K562 (cell line): Measurements from ENCODE around the gene CCT7. TPM values are rescaled to one million over a fixed set of nuclear protein-coding genes. Genes with fewer than 3 reads are reported as not detected.
"Not testable (repeated sequence)": the region's sequence is repeated elsewhere in the genome, so short reads cannot be mapped to it uniquely, and the experiment has no call there.

ENCODE experiments used
- ATAC-seq: fragments of 200-7000 bp; cut with Tn5 transposase; 3 replicates; pipeline ENCODE4 v1.9.1; 2020; ENCODE audit warnings: moderate library complexity
- BruUV-seq: library from RNA; stranded (reverse); fragments of 400-500 nt; replicated peaks from 2 replicates; lab custom pipeline; 2021; lab: Mats Ljungman, UMichigan
- CTCF ChIA-PET: fragments of 300-600 bp; formaldehyde crosslinking; extraction: SDS; loops from one replicate; lab custom pipeline; 2021; ENCODE audit warnings: low intra/inter-chr PET ratio; lab: Yijun Ruan, JAX
- POLR2A ChIA-PET: fragments of 300-600, 350-650 bp; sonication (Branson Sonifier 250); formaldehyde crosslinking; extraction: SDS; loops from one replicate; lab custom pipeline; 2021; ENCODE audit warnings: antibody characterized with exemption, inconsistent platforms; lab: Yijun Ruan, JAX
- DNase-seq, 4 experiments: peaks; one replicate each; pipeline versions ENCODE4 v3.0.0 to v3.0.0-alpha.2; 2011 to 2018; ENCODE audit warnings: low spot score in 3 of 4, mixed read lengths in 3 of 4; ENCODE audit errors: extremely low read depth in 1 of 4
- FAIRE-seq: peaks from 2 replicates; lab custom pipeline; 2011; peaks lifted over from hg19 to GRCh38; lab: Jason Lieb, UNC
- H2AFZ ChIP-seq: 2 replicates; pipeline ENCODE4 v1.6.0; 2011; ENCODE audit warnings: low read depth, low read length, control low read depth, inconsistent platforms
- H3K27ac ChIP-seq: fragments of 200-600 bp; 3 replicates; pipeline ENCODE4 v1.8.0; 2011; ENCODE audit warnings: low read depth, mild to moderate bottlenecking, control low read depth, inconsistent platforms, low read length, moderate library complexity, mixed read lengths; ENCODE audit errors: extremely low read depth
- H3K27me3 ChIP-seq, 2 experiments: fragments of 300-600 bp in 1 of 2; 2 replicates in 1 of 2; 3 replicates in 1 of 2; pipeline versions ENCODE4 v1.6.0 to v1.8.0; 2011; ENCODE audit warnings: inconsistent platforms in 2 of 2, low read length in 2 of 2, mild to moderate bottlenecking in 1 of 2, mixed read lengths in 1 of 2, moderate library complexity in 1 of 2; ENCODE audit not compliant: control insufficient read depth in 2 of 2, insufficient read depth in 2 of 2
- H3K36me3 ChIP-seq: fragments of 300-600 bp; 3 replicates; pipeline ENCODE4 v1.8.0; 2011; ENCODE audit warnings: mild to moderate bottlenecking, low read length, inconsistent platforms; ENCODE audit not compliant: control insufficient read depth, insufficient read depth
- H3K4me1 ChIP-seq, 2 experiments: fragments of 200-600 bp in 1 of 2; replicated peaks in 1 of 2; 2 replicates in 1 of 2; 3 replicates in 1 of 2; pipeline versions ENCODE4 v1.5.1 to v1.8.0; 2011; ENCODE audit warnings: inconsistent platforms in 2 of 2, low read length in 2 of 2, mild to moderate bottlenecking in 1 of 2, mixed read lengths in 1 of 2, moderate library complexity in 1 of 2; ENCODE audit not compliant: control insufficient read depth in 2 of 2, insufficient read depth in 2 of 2
- H3K4me2 ChIP-seq: 2 replicates; pipeline ENCODE4 v1.6.1; 2011; ENCODE audit warnings: low read length, control low read depth, inconsistent platforms, mixed read lengths; ENCODE audit not compliant: insufficient read depth
- H3K4me3 ChIP-seq: fragments of 200-600 bp; sonication (generic), shearing (Covaris generic); 2 replicates; pipeline ENCODE4 v1.5.1; 2016; ENCODE audit warnings: control low read depth, inconsistent platforms
- H3K79me2 ChIP-seq: fragments of 200-600 bp; 3 replicates; pipeline ENCODE4 v1.8.0; 2011; ENCODE audit warnings: low read length, inconsistent platforms; ENCODE audit not compliant: control insufficient read depth, insufficient read depth
- H3K9ac ChIP-seq, 2 experiments: 2 replicates each; pipeline versions ENCODE4 v1.6.0 to v1.6.1; 2011; ENCODE audit warnings: low read depth in 2 of 2, low read length in 2 of 2, control low read depth in 1 of 2, inconsistent platforms in 1 of 2, mild to moderate bottlenecking in 1 of 2, mixed read lengths in 1 of 2; ENCODE audit not compliant: insufficient read depth in 1 of 2
- H3K9me1 ChIP-seq: one replicate; pipeline ENCODE4 v1.6.0; 2011; ENCODE audit warnings: inconsistent platforms, mild to moderate bottlenecking, low read length, moderate library complexity; ENCODE audit not compliant: control insufficient read depth, insufficient read depth
- H3K9me3 ChIP-seq: replicated peaks from 2 replicates; pipeline ENCODE4 v1.5.1; 2011; ENCODE audit warnings: low read depth, low read length, inconsistent platforms; ENCODE audit not compliant: control insufficient read depth, insufficient read depth
- H4K20me1 ChIP-seq: replicated peaks from 2 replicates; pipeline ENCODE4 v1.6.1; 2011; ENCODE audit warnings: low read length, inconsistent platforms, mixed read lengths; ENCODE audit not compliant: control insufficient read depth, insufficient read depth
- DACH1 ChIP-seq: fragments of 450-650 bp; IDR thresholded peaks from 2 replicates; pipeline ENCODE4 v1.6.1; 2018; ENCODE audit not compliant: partially characterized antibody
- ERF ChIP-seq: fragments of 450-650 bp; formaldehyde crosslinking; IDR thresholded peaks from 2 replicates; pipeline ENCODE4 v1.4.0; 2020; ENCODE audit warnings: mild to moderate bottlenecking, mixed read lengths
- HDAC1 ChIP-seq, 2 experiments: fragments of 450-650 bp; IDR thresholded peaks; 2 replicates each; pipeline ENCODE4 v1.6.1; 2016 to 2017; ENCODE audit warnings: inconsistent platforms in 1 of 2, mild to moderate bottlenecking in 1 of 2, moderate library complexity in 1 of 2
- NCOA2 ChIP-seq, 2 experiments: fragments of 450-650 bp; IDR thresholded peaks; 2 replicates each; pipeline ENCODE4 v1.6.1; 2018; ENCODE audit warnings: mild to moderate bottlenecking in 2 of 2, moderate library complexity in 1 of 2; ENCODE audit not compliant: partially characterized antibody in 2 of 2
- NR2F6 ChIP-seq: fragments of 450-650 bp; formaldehyde crosslinking; IDR thresholded peaks from 2 replicates; pipeline ENCODE4 v1.4.0; 2020; ENCODE audit warnings: mild to moderate bottlenecking
- TBP ChIP-seq: optimal IDR thresholded peaks from 2 replicates; pipeline ENCODE3; 2011; ENCODE audit warnings: low read depth, low read length, improper control_type of control experiment
- TOE1 ChIP-seq, 2 experiments: fragments of 450-650 bp in 1 of 2; sonication (generic) in 1 of 2; formaldehyde crosslinking in 1 of 2; IDR thresholded peaks; 2 replicates each; pipeline versions ENCODE4 v1.7.1 to v1.8.0; 2016 to 2022; ENCODE audit warnings: borderline replicate concordance in 2 of 2, mild to moderate bottlenecking in 2 of 2, antibody characterized with exemption in 1 of 2, inconsistent platforms in 1 of 2, low read depth in 1 of 2, missing genetic modification reagents in 1 of 2, moderate library complexity in 1 of 2
- ZKSCAN1 ChIP-seq: fragments of 150-350 bp; IDR thresholded peaks from 2 replicates; pipeline ENCODE4 v1.6.1; 2016; ENCODE audit warnings: low read depth, low read length
- ZNF354B ChIP-seq: fragments of 250-450 bp; sonication (Bioruptor Pico); IDR thresholded peaks from 2 replicates; pipeline ENCODE4 v1.4.0; 2020
- ZNF436 ChIP-seq: fragments of 250-450, 450-650 bp; sonication (Bioruptor Pico); formaldehyde crosslinking; IDR thresholded peaks from 2 replicates; pipeline ENCODE4 v1.7.0; 2020; ENCODE audit warnings: mild to moderate bottlenecking
- WGBS: fragments of 100-300 bp; shearing (Covaris generic); methylation state at CpG from one replicate; pipeline ENCODE4 v1.1.6; 2016; ENCODE audit warnings: low coverage, mixed read lengths; ENCODE audit not compliant: insufficient coverage; ENCODE audit errors: missing lambda C conversion rate; 5-methylcytosine and 5-hydroxymethylcytosine counted together
- in situ Hi-C: fragments of 300-500 bp; cut with MboI; formaldehyde crosslinking; loops from 4 replicates; pipeline ENCODE4 v1.15.0; 2018; ENCODE audit warnings: inconsistent platforms, mixed read lengths
- intact Hi-C: fragments of 100-400 bp; cut with micrococcal nuclease; formaldehyde crosslinking; loops from 2 replicates; pipeline ENCODE4 v1.14.2; 2022
- polyA plus RNA-seq, 8 experiments: library from polyadenylated mRNA; depleted of rRNA in 4 of 8; stranded (reverse) in 5 of 8; unstranded in 3 of 8; fragments of >200 nt; fragmentation: Nextera tagmentation in 2 of 8; fragmentation: Illumina TruSeq in 1 of 8; extraction: Ambion mirVana in 2 of 8; extraction: Trizol in 1 of 8; gene quantifications; 2 replicates each; pipeline versions ENCODE4 v1.2.1 to v1.2.3, GENCODE V29; 2011 to 2014; ENCODE audit warnings: inconsistent platforms in 1 of 8, missing spikeins in 1 of 8
- total RNA-seq, 7 experiments: library from RNA; depleted of rRNA in 6 of 7; stranded (reverse); fragments of >200 nt in 6 of 7; fragmentation: Illumina TruSeq in 2 of 7; extraction: Trizol in 2 of 7; gene quantifications; 2 replicates each; pipeline versions ENCODE4 v1.2.1 to v1.2.3, GENCODE V29; 2011 to 2021; ENCODE audit warnings: low replicate concordance in 1 of 7
- TF ChIP-seq, protein P1 (sequence below): sonication (generic); formaldehyde crosslinking; IDR thresholded peaks from 2 replicates; pipeline ENCODE4 v1.8.1; 2022; ENCODE audit warnings: missing genetic modification reagents
- TF ChIP-seq, protein P2 (sequence below): sonication (generic); formaldehyde crosslinking; IDR thresholded peaks from 2 replicates; pipeline ENCODE4 v1.9.0; 2022; ENCODE audit warnings: mild to moderate bottlenecking, missing genetic modification reagents

Gene CCT7
- total and polyA plus RNA-seq, 9 of the 15 experiments (the other 6 are each of a cell fraction or from before 2014, with no cell fraction given): 326 to 856 (median 638) TPM

GRCh38 chr2:73200281-73200680 is 33.8 kb upstream of the CCT7 start:
- Histone ChIP-seq H3K27me3 (peaks cover 14 to 39% of the 10 kb centered on the region in 2 experiments; a peak in 4 of 5 replicates), H3K4me1 (peaks cover 0 to 14% of the 10 kb centered on the region in 2 experiments; a peak in 2 of 5 replicates)
- DNase-seq, H3K4me3 ChIP-seq, BruUV-seq, ATAC-seq, FAIRE-seq, H3K36me3 ChIP-seq, H3K4me2 ChIP-seq, H4K20me1 ChIP-seq, H2AFZ ChIP-seq, H3K9ac ChIP-seq, in situ Hi-C loops, H3K79me2 ChIP-seq, intact Hi-C loops, H3K9me3 ChIP-seq, H3K27ac ChIP-seq, H3K9me1 ChIP-seq, CTCF ChIA-PET, POLR2A ChIA-PET: not testable (repeated sequence)
- 3% methylated on average over 10 of the region's 10 CpGs for WGBS

GRCh38 chr2:73202156-73203054 is 31.7 kb upstream of the CCT7 start, which contains the start of gene NOTO:
TSS of gene NOTO (plus strand) at chr2:73202574. CDS start at chr2:73202667, 93 bp downstream.
- Histone ChIP-seq H4K20me1 (no peaks in the 10 kb centered on the region), H3K9me3 (no peaks in the 10 kb centered on the region; the same call in 1 of the 2 replicates), H3K27me3 (peaks cover 11 to 40% of the 10 kb centered on the region in 2 experiments; a peak in 3 of 5 replicates), H3K79me2 (no peaks in the 10 kb centered on the region), H3K27ac (no peak within 1 kb of the TSS), H3K4me3 (no peak within 1 kb of the TSS), H3K36me3 (no peaks in the 10 kb centered on the region), H2AFZ (no peak within 1 kb of the TSS), H3K9me1 (no peaks in the 10 kb centered on the region), H3K4me2 (no peak within 1 kb of the TSS), H3K9ac (no peak within 1 kb of the TSS), H3K4me1 (peaks cover 0 to 14% of the 10 kb centered on the region in 2 experiments; a peak in 2 of 5 replicates)
- TF ChIP-seq ZNF436 (CRISPR knock-in tag) (no peak), NR2F6 (CRISPR knock-in tag) (no peak), ZKSCAN1 (no peak), DACH1 (no peak), ERF (CRISPR knock-in tag) (no peak), ZNF354B (CRISPR knock-in tag) (no peak), HDAC1 (IDR thresholded peaks at IDR 0.05) (no peak), NCOA2 (IDR thresholded peaks at IDR 0.05; ENCODE audit: partially characterized antibody in 2 of 2) (no peak), TBP (no peak), TOE1 (IDR thresholded peaks at IDR 0.05; ENCODE audit: borderline replicate concordance) (no peak), TOE1 (CRISPR knock-in tag; IDR thresholded peaks at IDR 0.05; ENCODE audit: borderline replicate concordance, low read depth) (no peak)
- TF ChIP-seq, protein P1, sequence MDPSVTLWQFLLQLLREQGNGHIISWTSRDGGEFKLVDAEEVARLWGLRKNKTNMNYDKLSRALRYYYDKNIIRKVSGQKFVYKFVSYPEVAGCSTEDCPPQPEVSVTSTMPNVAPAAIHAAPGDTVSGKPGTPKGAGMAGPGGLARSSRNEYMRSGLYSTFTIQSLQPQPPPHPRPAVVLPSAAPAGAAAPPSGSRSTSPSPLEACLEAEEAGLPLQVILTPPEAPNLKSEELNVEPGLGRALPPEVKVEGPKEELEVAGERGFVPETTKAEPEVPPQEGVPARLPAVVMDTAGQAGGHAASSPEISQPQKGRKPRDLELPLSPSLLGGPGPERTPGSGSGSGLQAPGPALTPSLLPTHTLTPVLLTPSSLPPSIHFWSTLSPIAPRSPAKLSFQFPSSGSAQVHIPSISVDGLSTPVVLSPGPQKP (CRISPR knock-in tag): no peak
- TF ChIP-seq, protein P2, sequence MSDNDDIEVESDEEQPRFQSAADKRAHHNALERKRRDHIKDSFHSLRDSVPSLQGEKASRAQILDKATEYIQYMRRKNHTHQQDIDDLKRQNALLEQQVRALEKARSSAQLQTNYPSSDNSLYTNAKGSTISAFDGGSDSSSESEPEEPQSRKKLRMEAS (CRISPR knock-in tag): no peak
- no peak for ATAC-seq
- in situ Hi-C loops: no loop called here
- intact Hi-C loops: no loop called here
- DNase-seq: no peak
- ChIA-PET CTCF (no interaction called here), POLR2A (interaction anchor here (1.0 kb wide), 1 partner anchor 10 kb away, joined by 3 read pairs; no protein-coding TSS in a partner anchor)
- BruUV-seq: no TSS peak
- FAIRE-seq: no peak
- 43% methylated on average over 50 of the region's 87 CpGs for WGBS
